ENCODE measurements around the gene GPR158.

- no peak for TF ChIP-seq POLR2A (IDR thresholded peaks at IDR 0.05; ENCODE audit: low read depth, low read length)
- TF ChIP-seq POLR2AphosphoS5 (IDR thresholded peaks at IDR 0.05; ENCODE audit: low read depth, low read length), result no peak
Observed at GRCh38 chr10:25562547-25562946, 387.7 kb downstream of the GPR158 start.

Measured in GM12892 (cell line).